Panc1 (cell line): ENCODE data around the gene MAPK7. TPM values are rescaled to one million over a fixed set of nuclear protein-coding genes. Genes with fewer than 3 reads are reported as not detected.
A peak's percentile ranks its signal among the peaks of the same experiment; 100 is the strongest.

Experiments
- ATAC-seq: fragments of 200-7000 bp; cut with Tn5 transposase; 2 replicates; pipeline ENCODE4 v1.9.1; 2020; ENCODE audit warnings: mild to moderate bottlenecking, moderate library complexity
- BruUV-seq: library from RNA; stranded (reverse); fragments of 400-500 nt; replicated peaks from 2 replicates; lab custom pipeline; 2021; lab: Mats Ljungman, UMichigan
- CTCF ChIA-PET: fragments of 300-600 bp; sonication (Branson Sonifier 250); formaldehyde crosslinking; loops from one replicate; lab custom pipeline; 2022; ENCODE audit warnings: antibody characterized with exemption; lab: Charles Lee
- POLR2A ChIA-PET: fragments of 300-600 bp; sonication (Branson Sonifier 250); formaldehyde crosslinking; loops from one replicate; lab custom pipeline; 2022; ENCODE audit warnings: antibody characterized with exemption; lab: Charles Lee
- DNase-seq: peaks from one replicate; pipeline ENCODE4 v3.0.0-alpha.2; 2010; ENCODE audit warnings: low read depth, low spot score
- H3K27ac ChIP-seq: 2 replicates; pipeline ENCODE4 v1.5.1; 2011; ENCODE audit warnings: mild to moderate bottlenecking, low read length, inconsistent platforms
- H3K27me3 ChIP-seq: fragments of 200-500 bp; sonication (Bioruptor generic); 2 replicates; pipeline ENCODE4 v1.6.0; 2014; ENCODE audit warnings: low read length, inconsistent platforms; ENCODE audit not compliant: control insufficient read depth, insufficient read depth
- H3K36me3 ChIP-seq: fragments of 200-500 bp; sonication (Bioruptor generic); 2 replicates; pipeline ENCODE4 v1.5.1; 2014; ENCODE audit warnings: inconsistent platforms, mild to moderate bottlenecking, low read length, moderate library complexity; ENCODE audit not compliant: control insufficient read depth, insufficient read depth
- H3K4me1 ChIP-seq: 2 replicates; pipeline ENCODE4 v1.5.1; 2011; ENCODE audit warnings: inconsistent platforms, mild to moderate bottlenecking, low read length, moderate library complexity; ENCODE audit not compliant: control insufficient read depth, insufficient read depth
- H3K4me3 ChIP-seq, 2 experiments: 2 replicates each; pipeline ENCODE4 v1.5.1; 2011 to 2012; ENCODE audit warnings: low read depth in 2 of 2, low read length in 2 of 2, mild to moderate bottlenecking in 2 of 2, inconsistent platforms in 1 of 2, moderate library complexity in 1 of 2
- H3K9me3 ChIP-seq: fragments of 200-500 bp; sonication (Bioruptor generic); 2 replicates; pipeline ENCODE4 v1.5.1; 2014; ENCODE audit warnings: low read depth, mild to moderate bottlenecking, inconsistent platforms, low read length, moderate library complexity; ENCODE audit not compliant: control insufficient read depth, insufficient read depth
- POLR2AphosphoS5 ChIP-seq: IDR thresholded peaks from 2 replicates; pipeline ENCODE4 v1.6.1; 2012; ENCODE audit warnings: mild to moderate bottlenecking, low read depth, low read length, moderate library complexity
- SIN3A ChIP-seq: IDR thresholded peaks from 2 replicates; pipeline ENCODE4 v1.6.1; 2012; ENCODE audit warnings: low read depth, mild to moderate bottlenecking, low read length, moderate library complexity, borderline replicate concordance; ENCODE audit not compliant: insufficient read depth
- TCF7L2 ChIP-seq: IDR thresholded peaks from 2 replicates; pipeline ENCODE4 v1.6.1; 2011; ENCODE audit warnings: mild to moderate bottlenecking, low read depth, low read length, inconsistent platforms
- in situ Hi-C: cut with HindIII; loops from 2 replicates; pipeline ENCODE4 v1.10.0; 2016; ENCODE audit warnings: low sequenced_read_pairs, low pct_unique_long_range_greater_than_20kb
- intact Hi-C: fragments of 100-400 bp; cut with micrococcal nuclease; formaldehyde crosslinking; loops from one replicate; pipeline ENCODE4 v1.10.0; 2022; ENCODE audit not compliant: unreplicated experiment
- total RNA-seq: library from RNA; stranded (reverse); gene quantifications from one replicate; pipeline ENCODE4 v1.2.1, GENCODE V29; 2021; ENCODE audit not compliant: unreplicated experiment
- TF ChIP-seq, protein P1 (sequence below), 2 experiments: IDR thresholded peaks; 2 replicates each; pipeline ENCODE4 v1.6.1; 2011 to 2012; ENCODE audit warnings: low read depth in 2 of 2, control low read depth in 1 of 2, low read length in 1 of 2, mild to moderate bottlenecking in 1 of 2, moderate library complexity in 1 of 2; ENCODE audit not compliant: insufficient read depth in 1 of 2
- TF ChIP-seq, protein P2 (sequence below): fragments of 450-650 bp; IDR thresholded peaks from 2 replicates; pipeline ENCODE4 v1.5.1; 2017; ENCODE audit warnings: mild to moderate bottlenecking

MAPK7 gene
- total RNA-seq, 1 experiment from 2014 or later, result 28.9 TPM

DNA sequence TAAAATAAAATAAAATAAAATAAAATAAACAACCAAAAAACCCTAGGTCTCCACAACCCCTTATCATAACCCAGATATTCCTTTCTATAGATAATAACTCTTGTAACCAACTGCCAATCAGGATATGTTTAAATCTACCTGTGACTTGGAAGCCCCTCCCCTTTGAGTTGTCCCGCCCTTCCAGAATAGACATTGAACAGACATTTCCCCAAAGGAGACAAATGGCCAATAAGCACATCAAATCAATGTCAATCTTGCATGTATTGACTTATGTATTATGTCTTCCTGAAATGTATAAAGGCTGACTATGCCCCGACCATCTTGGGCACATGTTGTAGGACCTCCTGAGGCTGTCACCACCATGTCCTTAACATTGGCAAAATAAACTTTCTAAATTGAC lies 1.5 kb upstream of the MAPK7 start:
- no peaks in the 10 kb centered on the region for H3K9me3 ChIP-seq
- ChIA-PET POLR2A (interaction anchor here (1.0 kb wide), 1 partner anchor 271 kb away, joined by 3 read pairs; no protein-coding TSS in a partner anchor), CTCF (no interaction called here)
- intact Hi-C loops (loop anchor here (5.0 kb wide), 1 partner anchor 70 kb away; no protein-coding TSS in a partner anchor), in situ Hi-C loops (no loop called here)
- peak overlapping the region; percentile 93 for H3K27ac ChIP-seq
- BruUV-seq, result no TSS peak
- TF ChIP-seq POLR2AphosphoS5 (no peak), SIN3A (no peak), TCF7L2 (no peak)
- TF ChIP-seq, protein P1, sequence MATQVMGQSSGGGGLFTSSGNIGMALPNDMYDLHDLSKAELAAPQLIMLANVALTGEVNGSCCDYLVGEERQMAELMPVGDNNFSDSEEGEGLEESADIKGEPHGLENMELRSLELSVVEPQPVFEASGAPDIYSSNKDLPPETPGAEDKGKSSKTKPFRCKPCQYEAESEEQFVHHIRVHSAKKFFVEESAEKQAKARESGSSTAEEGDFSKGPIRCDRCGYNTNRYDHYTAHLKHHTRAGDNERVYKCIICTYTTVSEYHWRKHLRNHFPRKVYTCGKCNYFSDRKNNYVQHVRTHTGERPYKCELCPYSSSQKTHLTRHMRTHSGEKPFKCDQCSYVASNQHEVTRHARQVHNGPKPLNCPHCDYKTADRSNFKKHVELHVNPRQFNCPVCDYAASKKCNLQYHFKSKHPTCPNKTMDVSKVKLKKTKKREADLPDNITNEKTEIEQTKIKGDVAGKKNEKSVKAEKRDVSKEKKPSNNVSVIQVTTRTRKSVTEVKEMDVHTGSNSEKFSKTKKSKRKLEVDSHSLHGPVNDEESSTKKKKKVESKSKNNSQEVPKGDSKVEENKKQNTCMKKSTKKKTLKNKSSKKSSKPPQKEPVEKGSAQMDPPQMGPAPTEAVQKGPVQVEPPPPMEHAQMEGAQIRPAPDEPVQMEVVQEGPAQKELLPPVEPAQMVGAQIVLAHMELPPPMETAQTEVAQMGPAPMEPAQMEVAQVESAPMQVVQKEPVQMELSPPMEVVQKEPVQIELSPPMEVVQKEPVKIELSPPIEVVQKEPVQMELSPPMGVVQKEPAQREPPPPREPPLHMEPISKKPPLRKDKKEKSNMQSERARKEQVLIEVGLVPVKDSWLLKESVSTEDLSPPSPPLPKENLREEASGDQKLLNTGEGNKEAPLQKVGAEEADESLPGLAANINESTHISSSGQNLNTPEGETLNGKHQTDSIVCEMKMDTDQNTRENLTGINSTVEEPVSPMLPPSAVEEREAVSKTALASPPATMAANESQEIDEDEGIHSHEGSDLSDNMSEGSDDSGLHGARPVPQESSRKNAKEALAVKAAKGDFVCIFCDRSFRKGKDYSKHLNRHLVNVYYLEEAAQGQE (IDR thresholded peaks at IDR 0.05; ENCODE audit: insufficient read depth in 1 of 2, low read depth in 2 of 2, low read length in 1 of 2), result no peak
- TF ChIP-seq, protein P2, sequence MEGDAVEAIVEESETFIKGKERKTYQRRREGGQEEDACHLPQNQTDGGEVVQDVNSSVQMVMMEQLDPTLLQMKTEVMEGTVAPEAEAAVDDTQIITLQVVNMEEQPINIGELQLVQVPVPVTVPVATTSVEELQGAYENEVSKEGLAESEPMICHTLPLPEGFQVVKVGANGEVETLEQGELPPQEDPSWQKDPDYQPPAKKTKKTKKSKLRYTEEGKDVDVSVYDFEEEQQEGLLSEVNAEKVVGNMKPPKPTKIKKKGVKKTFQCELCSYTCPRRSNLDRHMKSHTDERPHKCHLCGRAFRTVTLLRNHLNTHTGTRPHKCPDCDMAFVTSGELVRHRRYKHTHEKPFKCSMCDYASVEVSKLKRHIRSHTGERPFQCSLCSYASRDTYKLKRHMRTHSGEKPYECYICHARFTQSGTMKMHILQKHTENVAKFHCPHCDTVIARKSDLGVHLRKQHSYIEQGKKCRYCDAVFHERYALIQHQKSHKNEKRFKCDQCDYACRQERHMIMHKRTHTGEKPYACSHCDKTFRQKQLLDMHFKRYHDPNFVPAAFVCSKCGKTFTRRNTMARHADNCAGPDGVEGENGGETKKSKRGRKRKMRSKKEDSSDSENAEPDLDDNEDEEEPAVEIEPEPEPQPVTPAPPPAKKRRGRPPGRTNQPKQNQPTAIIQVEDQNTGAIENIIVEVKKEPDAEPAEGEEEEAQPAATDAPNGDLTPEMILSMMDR, result no peak
- no peak for DNase-seq
- H3K27me3 ChIP-seq, result no peaks in the 10 kb centered on the region
- H3K4me3 ChIP-seq, result peak overlapping the region; percentile 78 to 83
- ATAC-seq, result no peak
- peaks cover 6% of the 10 kb centered on the region for H3K36me3 ChIP-seq
- H3K4me1 ChIP-seq, result no peaks in the 10 kb centered on the region; the same call in 1 of the 2 replicates

DNA sequence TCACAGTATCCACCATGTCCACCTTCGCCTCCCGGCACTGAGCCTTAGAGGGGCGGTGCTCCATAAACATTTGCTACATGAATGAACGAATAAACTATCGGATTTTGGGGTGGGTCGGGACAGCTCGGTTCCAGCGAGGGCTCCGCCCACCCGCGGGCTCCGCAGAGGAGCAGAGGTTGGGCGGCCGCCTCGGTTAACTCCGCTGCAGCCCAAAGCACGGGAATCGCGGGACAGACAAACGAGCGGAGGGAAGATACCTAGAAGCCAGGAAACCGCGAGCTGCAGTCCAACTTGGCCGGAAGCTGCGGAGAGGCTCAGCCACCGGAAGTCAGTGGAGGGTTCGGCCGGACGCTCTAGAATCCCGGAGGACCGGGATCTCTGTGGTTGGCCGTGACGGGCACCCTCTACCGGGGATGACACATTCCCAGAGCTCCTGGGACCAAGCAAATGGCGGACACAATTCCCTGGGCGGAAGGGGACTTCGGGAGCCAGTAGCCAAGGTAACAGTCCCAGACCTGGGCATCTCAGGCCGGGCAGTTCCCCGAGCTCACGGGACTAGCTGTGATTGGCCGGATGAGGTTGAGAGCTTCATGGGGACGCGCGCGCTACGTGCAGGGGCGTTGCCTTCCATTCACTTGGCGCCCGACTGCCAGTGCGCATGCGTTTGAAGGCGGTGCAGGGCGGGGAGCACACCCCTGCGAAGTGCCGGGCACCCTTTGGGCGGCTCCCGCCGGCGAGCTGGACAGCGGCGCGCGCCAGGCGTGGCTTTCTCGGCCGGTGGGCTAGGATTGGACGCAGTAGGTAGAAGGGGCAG lies 489 bp upstream of the MAPK7 start:
- H3K9me3 ChIP-seq, result no peaks in the 10 kb centered on the region
- intact Hi-C loops (loop anchor here (5.0 kb wide), 1 partner anchor 69 kb away; no protein-coding TSS in a partner anchor), in situ Hi-C loops (no loop called here)
- H3K36me3 ChIP-seq, result peaks cover 6% of the 10 kb centered on the region
- DNase-seq, result peak; percentile 94
- POLR2A ChIA-PET, result interaction anchor here (0.6 to 1.2 kb wide), 4 partner anchors 16 to 270 kb away, joined by 3 to 4 read pairs (median 3); no protein-coding TSS in a partner anchor
- no peaks in the 10 kb centered on the region; the same call in 1 of the 2 replicates for H3K4me1 ChIP-seq
- peak overlapping the region; percentile 93 for H3K27ac ChIP-seq
- no peaks in the 10 kb centered on the region for H3K27me3 ChIP-seq
- peak; percentile 96 for ATAC-seq
- CTCF ChIA-PET, result interaction anchor here (0.7 to 1.2 kb wide), 2 partner anchors 15 to 32 kb away, joined by 4 to 6 read pairs; partner anchors contain the start of gene B9D1
- H3K4me3 ChIP-seq, result peak overlapping the region; percentile 78 to 83
- TF ChIP-seq POLR2AphosphoS5, result peak; percentile 73
- TF ChIP-seq, protein P1 (IDR thresholded peaks at IDR 0.05; ENCODE audit: insufficient read depth in 1 of 2, low read depth in 2 of 2, low read length in 1 of 2), result peak; percentile 75 to 92
- no peak for TF ChIP-seq SIN3A
- 0 out of 2 replicates have a peak, but pooled peaks have one; percentile 23 for TF ChIP-seq TCF7L2
- TF ChIP-seq, protein P2, result no peak
- no TSS peak for BruUV-seq
